ENCODE results near the gene WDR35. TPM values are rescaled to one million over a fixed set of nuclear protein-coding genes. Genes with fewer than 3 reads are reported as not detected.

WDR35 gene
- total RNA-seq, 4 donors from 2014 or later = 2.5 to 6.8 (median 4.4) TPM

- intact Hi-C loops (cut with DNase I; ENCODE audit: low total_unique reads) = loop anchor here (5.0 kb wide), 1 partner anchor 1341 kb away; no protein-coding TSS in a partner anchor
- peak; percentile 53 to 95 for DNase-seq (ENCODE audit: low spot score in 2 of 2)
- WGBS, 2 donors = 21 to 30% methylated on average over 25 to 32 of the region's 33 CpGs
- TF ChIP-seq POLR2A (IDR thresholded peaks at IDR 0.05) (no peak), CTCF (IDR thresholded peaks at IDR 0.05) (peak in 2 of 3 donors; percentile 75 to 90)
- H3K4me3 ChIP-seq (ENCODE audit: low read depth, poor library complexity, severe bottlenecking) = no peak overlapping the region
These were observed 126.4 kb downstream of the WDR35 start for GRCh38 chr2:19863303-19864041.

- intact Hi-C loops (cut with DNase I; ENCODE audit: low total_unique reads) = loop anchor here (5.0 kb wide), 1 partner anchor 1340 kb away; no protein-coding TSS in a partner anchor
- WGBS, 2 donors = 38 to 45% methylated on average over 1 of the region's 1 CpG
- no peak for TF ChIP-seq CTCF (IDR thresholded peaks at IDR 0.05)
- no peak for TF ChIP-seq POLR2A (IDR thresholded peaks at IDR 0.05)
- no peak for DNase-seq (ENCODE audit: low spot score in 2 of 2)
- no peak overlapping the region for H3K4me3 ChIP-seq (ENCODE audit: low read depth, poor library complexity, severe bottlenecking)
These were observed 128.1 kb downstream of the WDR35 start for GRCh38 chr2:19861813-19862212.

Other genes with a start within 250 kb of the WDR35 start
- gene TTC32, start 88.1 kb downstream of the WDR35 start, total RNA-seq = 10 to 100 TPM; 11.5 to 18.6 (median 14.1) TPM
- 1 to 10 TPM in 1 of 4 donors, under 1 TPM in 3; 0.11 to 1.5 (median 0.60) TPM for gene MATN3, start 22.6 kb upstream of the WDR35 start, total RNA-seq
- 100 to 1,000 TPM; 102 to 139 (median 119) TPM for gene LAPTM4A, start 61.5 kb upstream of the WDR35 start, total RNA-seq
- 100 to 1,000 TPM; 729 to 864 (median 835) TPM for gene SDC1, start 235.0 kb upstream of the WDR35 start, total RNA-seq

Measured in lower leg skin (tissue), 4 donors.